Mononuclear cell (primary cell): ENCODE data around the gene CDH3. TPM values are rescaled to one million over a fixed set of nuclear protein-coding genes. Genes with fewer than 3 reads are reported as not detected.

Experiments
- total RNA-seq: library from RNA; depleted of rRNA; stranded (reverse); fragments of >200 nt; gene quantifications from one replicate; pipeline ENCODE4 v1.2.3, GENCODE V29; 2012

Gene CDH3
- total RNA-seq, 1 donor, result 0.10 TPM

Other genes starting within 250 kb of the CDH3 start
- 2.6 TPM for gene SMPD3, start 196.8 kb upstream of the CDH3 start, total RNA-seq
- 15.2 TPM for gene ZFP90, start 106.0 kb upstream of the CDH3 start, total RNA-seq
- 3.7 TPM for gene CDH1, start 92.0 kb downstream of the CDH3 start, total RNA-seq
- 15.2 TPM for gene TANGO6, start 198.2 kb downstream of the CDH3 start, total RNA-seq